HAP-1 (cell line): ENCODE results near the gene FAM43B.

ENCODE experiments used
- DNase-seq, 2 experiments: peaks; one replicate each; pipeline ENCODE4 v3.0.0-alpha.2; 2016 to 2020; ENCODE audit warnings: low spot score in 2 of 2
- H3K27me3 ChIP-seq: fragments of 250-450 bp; sonication (Bioruptor Pico); 2 replicates; pipeline ENCODE4 v1.5.1; 2020; ENCODE audit warnings: low read depth, mild to moderate bottlenecking, moderate library complexity
- H3K36me3 ChIP-seq: fragments of 250-450 bp; sonication (Bioruptor Pico); replicated peaks from 2 replicates; pipeline ENCODE4 v1.5.1; 2020; ENCODE audit warnings: mild to moderate bottlenecking
- H3K4me1 ChIP-seq: fragments of 250-450 bp; sonication (Bioruptor Pico); 2 replicates; pipeline ENCODE4 v1.5.1; 2020; ENCODE audit warnings: mild to moderate bottlenecking
- H3K4me3 ChIP-seq: fragments of 250-450 bp; sonication (Bioruptor Pico); 2 replicates; pipeline ENCODE4 v1.5.1; 2020; ENCODE audit warnings: mild to moderate bottlenecking, moderate library complexity
- H3K9me3 ChIP-seq: fragments of 250-450 bp; sonication (Bioruptor Pico); 2 replicates; pipeline ENCODE4 v1.5.1; 2020; ENCODE audit warnings: mild to moderate bottlenecking, moderate library complexity
- in situ Hi-C: fragments of 300-500 bp; cut with MboI; formaldehyde crosslinking; loops from 3 replicates; pipeline ENCODE4 v1.14.3; 2020; ENCODE audit warnings: low sequenced_read_pairs, inconsistent platforms, mixed read lengths

FAM43B gene

DNA sequence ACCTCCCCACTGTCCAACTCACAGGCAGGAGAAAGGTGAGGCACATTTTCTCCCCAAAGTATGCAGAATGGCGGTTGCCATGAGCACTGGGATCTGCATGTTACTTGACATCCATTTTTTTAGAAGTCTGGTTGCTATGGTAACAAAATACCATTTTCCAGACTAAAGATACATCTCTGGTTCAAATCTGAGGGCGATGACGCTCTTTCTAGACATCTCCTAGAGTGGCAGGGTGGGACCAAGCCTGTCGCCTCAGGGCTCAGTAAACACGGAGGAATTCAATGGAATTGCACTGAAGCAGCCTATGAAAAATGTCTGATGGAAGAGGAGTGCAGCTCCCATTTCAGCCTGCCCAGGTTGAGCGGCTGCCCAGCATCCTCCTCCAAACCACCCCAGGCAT lies 21.5 kb upstream of the FAM43B start:
- H3K27me3 ChIP-seq, result peaks cover 42% of the 10 kb centered on the region
- H3K4me3 ChIP-seq, result no peak overlapping the region
- DNase-seq, result no peak
- in situ Hi-C loops, result loop anchor here (25.0 kb wide), 1 partner anchor 681 kb away; no protein-coding TSS in a partner anchor
- no peaks in the 10 kb centered on the region for H3K36me3 ChIP-seq
- H3K9me3 ChIP-seq, result no peaks in the 10 kb centered on the region
- no peaks in the 10 kb centered on the region for H3K4me1 ChIP-seq

DNA sequence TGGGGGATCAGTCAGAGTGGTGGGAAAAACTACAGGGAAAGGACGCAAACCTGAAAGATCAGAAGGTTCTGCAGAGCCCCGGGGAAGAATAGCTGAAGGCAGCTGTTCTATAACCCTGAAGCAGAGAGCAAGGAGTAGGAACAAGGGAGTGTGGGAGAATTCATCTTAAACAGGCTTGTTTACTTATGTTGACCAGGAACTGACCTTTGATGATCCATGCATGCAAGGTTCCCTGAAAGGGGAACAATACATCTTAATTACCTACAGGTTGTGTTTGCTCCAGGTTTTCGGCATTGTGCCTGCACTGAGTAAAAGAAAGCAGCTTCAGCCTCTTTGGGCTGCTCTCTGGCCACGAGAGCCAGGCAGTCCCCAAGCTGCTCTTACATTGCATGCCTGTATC lies 18.7 kb upstream of the FAM43B start:
- in situ Hi-C loops, result loop anchor here (25.0 kb wide), 1 partner anchor 679 kb away; no protein-coding TSS in a partner anchor
- no peak for DNase-seq
- H3K27me3 ChIP-seq, result peaks cover 52% of the 10 kb centered on the region

DNA sequence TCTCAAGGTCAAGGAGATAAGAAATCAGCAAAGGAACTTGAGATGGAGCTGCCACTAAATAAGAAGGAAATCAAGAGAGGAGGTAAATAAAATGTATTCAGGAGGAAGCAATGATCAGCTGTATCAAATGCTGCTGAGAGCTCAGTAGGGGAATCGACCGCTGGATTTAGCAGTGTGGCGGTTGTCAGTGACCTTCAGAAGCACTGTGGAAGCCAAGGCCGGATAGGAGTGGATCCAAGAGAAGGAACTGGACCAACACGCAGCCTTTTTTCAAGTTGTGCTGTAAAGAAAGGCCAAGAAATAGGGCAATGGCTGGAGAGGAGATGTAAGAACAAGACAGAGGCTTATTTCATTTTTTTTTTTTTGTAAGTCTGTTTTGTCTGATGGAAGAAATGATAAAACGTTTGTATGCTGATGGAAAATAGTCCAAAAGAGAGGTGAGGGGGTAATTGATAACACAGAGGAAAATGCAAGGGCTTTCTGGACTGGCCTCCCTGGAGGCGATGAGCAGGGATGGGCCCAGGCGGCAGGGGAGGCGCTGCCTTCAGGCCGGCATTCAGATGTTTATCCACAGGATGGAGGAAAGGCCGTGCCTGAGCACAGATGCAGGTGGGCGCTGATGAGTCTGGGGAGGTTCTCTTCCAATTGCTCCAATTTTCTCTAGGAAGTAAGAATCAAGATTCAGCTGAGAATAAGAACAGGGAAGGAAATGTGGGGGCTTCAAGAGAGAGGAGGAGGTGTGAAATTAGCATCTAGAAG lies 17.5 kb upstream of the FAM43B start:
- in situ Hi-C loops, result loop anchor here (25.0 kb wide), 1 partner anchor 677 kb away; no protein-coding TSS in a partner anchor
- no peaks in the 10 kb centered on the region for H3K9me3 ChIP-seq
- no peaks in the 10 kb centered on the region for H3K4me1 ChIP-seq
- H3K4me3 ChIP-seq, result no peak overlapping the region
- no peak for DNase-seq
- H3K36me3 ChIP-seq, result no peaks in the 10 kb centered on the region
- peaks cover 43% of the 10 kb centered on the region for H3K27me3 ChIP-seq

More for the DNA sequence above, 18.7 kb upstream of the FAM43B start:
- Histone ChIP-seq H3K9me3 (no peaks in the 10 kb centered on the region), H3K4me3 (no peak overlapping the region), H3K4me1 (no peaks in the 10 kb centered on the region), H3K36me3 (no peaks in the 10 kb centered on the region)

DNA sequence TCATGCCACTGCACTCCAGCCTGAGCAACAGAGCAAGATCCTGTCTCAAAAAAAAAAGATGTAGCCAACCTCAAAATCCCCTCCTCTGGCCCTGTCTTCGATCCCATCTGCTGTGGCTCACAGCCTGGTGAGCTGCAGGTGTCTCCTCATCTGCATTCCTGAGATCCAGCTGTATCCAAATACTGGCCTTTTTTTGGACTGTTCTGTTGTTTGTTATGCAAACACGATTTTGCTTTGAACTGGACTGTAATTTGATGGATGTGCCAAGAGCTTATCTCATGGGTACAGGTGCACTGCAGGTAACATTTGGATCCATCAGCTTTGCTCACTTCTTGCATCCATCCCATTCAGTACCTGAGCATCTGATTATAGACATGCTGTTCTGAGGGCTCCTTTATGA lies 14.1 kb upstream of the FAM43B start:
- no peak overlapping the region for H3K4me3 ChIP-seq
- H3K27me3 ChIP-seq, result peaks cover 44% of the 10 kb centered on the region
- in situ Hi-C loops, result loop anchor here (25.0 kb wide), 1 partner anchor 674 kb away; no protein-coding TSS in a partner anchor
- no peaks in the 10 kb centered on the region for H3K4me1 ChIP-seq
- no peaks in the 10 kb centered on the region for H3K36me3 ChIP-seq
- DNase-seq, result no peak
- no peaks in the 10 kb centered on the region for H3K9me3 ChIP-seq

DNA sequence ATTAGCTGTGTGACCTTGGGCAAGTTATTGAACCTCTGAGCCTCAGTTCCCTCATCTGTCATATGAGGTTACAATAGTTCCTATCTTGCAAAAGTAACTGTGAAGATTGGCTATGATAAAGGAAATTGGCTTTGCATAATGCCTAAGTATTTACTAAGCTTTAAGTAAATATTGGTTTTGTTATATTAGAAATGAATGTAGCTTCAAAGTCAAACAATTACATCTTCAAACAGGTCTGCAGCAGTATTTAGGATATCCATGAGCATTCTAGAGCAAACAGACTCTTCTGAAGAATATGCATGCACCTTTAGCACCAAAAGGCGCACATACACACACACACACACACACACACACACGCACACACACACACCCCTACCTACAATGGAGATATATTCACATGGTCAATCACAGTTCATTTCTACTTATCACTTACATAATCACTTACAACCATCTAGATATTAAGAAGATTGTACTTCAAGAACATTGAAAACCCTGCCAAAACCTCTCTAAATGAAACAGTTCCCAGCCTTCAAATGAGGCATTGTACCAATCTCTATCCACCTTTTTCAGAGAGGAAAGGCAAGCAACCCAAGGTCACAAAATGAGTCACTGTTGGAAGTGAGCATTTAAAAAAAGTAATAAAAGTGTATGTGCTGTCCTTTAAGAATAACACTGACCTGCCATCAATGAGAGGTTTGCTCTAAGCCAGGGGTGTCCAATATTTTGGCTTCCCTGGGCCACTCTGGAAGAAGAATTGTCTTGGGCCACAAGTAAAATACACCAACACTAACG lies 13.4 kb upstream of the FAM43B start:
- Histone ChIP-seq H3K4me3 (no peak overlapping the region), H3K27me3 (peaks cover 41% of the 10 kb centered on the region), H3K4me1 (no peaks in the 10 kb centered on the region), H3K36me3 (no peaks in the 10 kb centered on the region), H3K9me3 (no peaks in the 10 kb centered on the region)
- in situ Hi-C loops, result loop anchor here (25.0 kb wide), 1 partner anchor 673 kb away; no protein-coding TSS in a partner anchor
- no peak for DNase-seq

DNA sequence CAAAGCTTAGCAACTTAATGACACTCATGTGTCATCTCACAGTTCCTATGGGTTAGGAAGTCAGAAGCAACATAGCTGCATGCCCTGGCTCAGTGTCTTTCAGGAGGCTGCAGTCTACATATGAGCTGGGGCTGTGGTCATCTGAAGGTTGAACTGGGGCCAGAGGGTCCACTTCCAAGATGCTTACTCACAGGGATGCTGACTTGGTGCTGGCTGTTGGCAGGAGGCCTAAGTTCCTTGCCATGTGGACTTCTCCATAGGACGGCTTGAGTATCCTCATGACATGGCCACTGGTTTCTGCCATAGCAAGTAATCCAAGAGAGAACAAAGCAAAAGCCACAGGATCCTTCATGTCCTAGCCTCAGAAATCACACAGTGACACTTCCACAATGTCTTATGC lies 12.1 kb upstream of the FAM43B start:
- no peaks in the 10 kb centered on the region for H3K36me3 ChIP-seq
- no peak overlapping the region for H3K4me3 ChIP-seq
- in situ Hi-C loops, result loop anchor here (25.0 kb wide), 1 partner anchor 672 kb away; no protein-coding TSS in a partner anchor
- no peak for DNase-seq
- peaks cover 41% of the 10 kb centered on the region for H3K27me3 ChIP-seq
- no peaks in the 10 kb centered on the region for H3K9me3 ChIP-seq
- no peaks in the 10 kb centered on the region for H3K4me1 ChIP-seq

DNA sequence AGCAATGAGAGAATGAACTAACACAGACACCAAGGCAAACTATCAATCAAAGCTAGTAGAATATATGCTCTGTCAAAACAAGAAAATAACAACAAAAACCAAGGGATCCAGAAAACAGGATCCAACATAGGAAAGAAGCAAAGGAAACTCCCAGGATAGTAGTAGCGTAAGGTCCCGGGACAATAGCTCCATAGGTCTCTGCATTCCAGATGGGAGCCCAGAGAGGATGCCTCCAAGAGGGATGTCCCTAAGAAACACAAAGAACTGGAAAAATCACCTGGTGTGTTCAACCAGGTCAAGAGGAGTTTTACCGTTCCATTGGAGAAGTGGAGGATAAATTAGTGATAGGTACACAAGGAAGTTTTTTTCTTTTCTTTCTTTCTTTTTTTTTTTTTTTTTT lies 5.7 kb upstream of the FAM43B start:
- Histone ChIP-seq H3K4me1 (no peaks in the 10 kb centered on the region), H3K27me3 (peaks cover 35% of the 10 kb centered on the region), H3K9me3 (no peaks in the 10 kb centered on the region), H3K4me3 (no peak overlapping the region), H3K36me3 (no peaks in the 10 kb centered on the region)
- in situ Hi-C loops, result loop anchor here (25.0 kb wide), 1 partner anchor 666 kb away; no protein-coding TSS in a partner anchor
- no peak for DNase-seq

DNA sequence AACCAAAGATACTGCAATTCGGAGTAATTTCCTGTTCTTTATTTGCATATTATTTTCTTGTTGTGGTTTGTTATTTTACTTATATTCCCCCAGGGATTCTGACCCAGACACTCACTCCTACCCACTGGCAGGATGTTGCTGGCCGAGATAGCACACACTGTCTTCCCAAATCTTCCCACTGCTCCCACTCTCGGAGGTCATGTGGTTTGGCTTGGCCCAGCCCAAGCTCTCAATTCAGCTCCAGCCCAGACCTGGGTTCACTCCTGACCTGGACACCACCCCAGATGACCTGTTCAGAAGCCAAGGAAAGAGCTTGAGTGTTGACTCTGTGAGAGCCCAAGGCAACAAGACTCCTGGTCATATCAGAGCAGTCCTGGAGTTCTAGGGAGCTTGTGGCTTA lies 1.2 kb upstream of the FAM43B start:
- in situ Hi-C loops, result no loop called here
- Histone ChIP-seq H3K36me3 (no peaks in the 10 kb centered on the region), H3K4me1 (no peaks in the 10 kb centered on the region), H3K27me3 (peaks cover 53% of the 10 kb centered on the region), H3K4me3 (no peak overlapping the region), H3K9me3 (no peaks in the 10 kb centered on the region)
- no peak for DNase-seq

DNA sequence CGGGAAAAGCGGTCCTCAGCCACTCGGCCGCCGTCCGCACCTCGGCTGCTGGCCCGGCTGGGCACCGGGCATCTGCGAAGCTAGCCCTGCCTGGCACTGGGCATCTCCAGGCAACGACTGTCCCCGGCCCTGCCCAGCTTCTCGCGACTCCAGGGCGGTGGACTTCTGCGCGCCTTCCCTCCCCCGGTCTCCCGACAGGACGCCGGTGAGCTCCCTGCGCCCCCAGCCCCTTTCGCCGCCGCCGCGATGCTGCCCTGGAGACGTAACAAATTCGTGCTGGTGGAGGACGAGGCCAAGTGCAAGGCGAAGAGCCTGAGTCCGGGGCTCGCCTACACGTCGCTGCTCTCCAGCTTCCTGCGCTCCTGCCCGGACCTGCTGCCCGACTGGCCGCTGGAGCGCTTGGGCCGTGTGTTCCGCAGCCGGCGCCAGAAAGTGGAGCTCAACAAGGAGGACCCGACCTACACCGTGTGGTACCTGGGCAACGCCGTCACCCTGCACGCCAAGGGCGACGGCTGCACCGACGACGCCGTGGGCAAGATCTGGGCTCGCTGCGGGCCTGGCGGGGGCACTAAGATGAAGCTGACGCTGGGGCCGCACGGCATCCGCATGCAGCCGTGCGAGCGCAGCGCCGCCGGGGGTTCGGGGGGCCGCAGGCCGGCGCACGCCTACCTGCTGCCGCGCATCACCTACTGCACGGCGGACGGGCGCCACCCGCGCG lies 514 bp downstream of the FAM43B start:
- Histone ChIP-seq H3K4me3 (peak overlapping the region; percentile 28), H3K9me3 (no peaks in the 10 kb centered on the region), H3K36me3 (no peaks in the 10 kb centered on the region), H3K27me3 (peaks cover 56% of the 10 kb centered on the region), H3K4me1 (no peaks in the 10 kb centered on the region)
- in situ Hi-C loops, result no loop called here
- no peak for DNase-seq

DNA sequence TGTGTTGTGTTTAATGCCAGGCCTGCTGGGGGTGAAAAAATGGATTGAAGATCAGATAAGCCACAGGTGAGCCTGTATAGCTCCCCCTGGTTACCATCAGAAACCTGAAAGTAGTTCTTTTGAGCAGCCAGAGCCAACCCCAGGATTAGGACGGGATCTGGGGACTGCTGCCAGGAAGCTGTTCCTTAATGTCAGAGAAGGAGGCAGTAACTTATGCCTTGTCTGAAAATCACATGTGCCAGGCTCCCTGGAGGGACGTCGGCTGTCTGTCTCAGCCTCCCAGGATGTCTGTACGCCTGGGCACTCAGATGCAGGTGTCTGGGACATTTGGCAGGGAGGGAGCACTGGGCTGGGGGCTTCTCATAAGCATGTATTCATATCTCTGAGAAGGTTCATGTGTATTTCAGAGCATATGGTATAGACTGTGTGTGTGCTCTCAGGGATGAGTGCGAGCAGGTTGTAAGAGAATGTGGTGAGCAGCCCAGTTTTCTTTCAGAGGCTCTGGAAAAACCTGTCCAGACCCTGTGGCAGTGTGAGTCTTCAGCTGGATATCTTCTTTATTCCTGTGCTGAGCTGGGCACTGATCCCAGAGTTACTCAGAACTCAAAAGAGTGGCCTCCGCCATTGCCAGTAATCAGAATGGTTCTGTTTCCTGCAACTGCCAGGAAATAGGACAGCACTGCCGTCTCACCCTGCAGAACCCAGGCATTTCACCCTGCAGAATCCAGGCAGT lies 2.8 kb downstream of the FAM43B start:
- Histone ChIP-seq H3K4me3 (no peak overlapping the region), H3K36me3 (no peaks in the 10 kb centered on the region), H3K27me3 (peaks cover 56% of the 10 kb centered on the region), H3K9me3 (no peaks in the 10 kb centered on the region), H3K4me1 (no peaks in the 10 kb centered on the region)
- no peak for DNase-seq
- in situ Hi-C loops, result no loop called here

DNA sequence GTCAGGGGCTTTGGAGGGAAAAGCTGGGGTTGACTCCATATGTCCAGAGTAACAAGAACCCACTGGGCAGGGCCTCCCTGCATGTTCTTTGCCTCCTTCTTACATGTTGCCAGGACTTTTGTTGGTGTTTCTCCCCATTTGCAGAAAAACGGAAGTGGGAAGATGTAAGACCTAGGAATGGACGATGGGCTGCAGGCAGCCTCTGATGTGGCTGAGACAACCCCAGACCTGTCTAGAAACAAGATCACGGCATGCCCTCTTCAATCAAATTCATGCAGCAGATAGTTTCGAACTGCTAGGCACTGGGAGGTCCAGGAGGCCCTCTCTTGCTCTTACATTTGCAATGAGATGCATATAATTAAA lies 3.4 kb downstream of the FAM43B start:
- in situ Hi-C loops, result no loop called here
- DNase-seq, result no peak
- no peak overlapping the region for H3K4me3 ChIP-seq
- peaks cover 57% of the 10 kb centered on the region for H3K27me3 ChIP-seq
- H3K9me3 ChIP-seq, result no peaks in the 10 kb centered on the region
- H3K36me3 ChIP-seq, result no peaks in the 10 kb centered on the region
- no peaks in the 10 kb centered on the region for H3K4me1 ChIP-seq

DNA sequence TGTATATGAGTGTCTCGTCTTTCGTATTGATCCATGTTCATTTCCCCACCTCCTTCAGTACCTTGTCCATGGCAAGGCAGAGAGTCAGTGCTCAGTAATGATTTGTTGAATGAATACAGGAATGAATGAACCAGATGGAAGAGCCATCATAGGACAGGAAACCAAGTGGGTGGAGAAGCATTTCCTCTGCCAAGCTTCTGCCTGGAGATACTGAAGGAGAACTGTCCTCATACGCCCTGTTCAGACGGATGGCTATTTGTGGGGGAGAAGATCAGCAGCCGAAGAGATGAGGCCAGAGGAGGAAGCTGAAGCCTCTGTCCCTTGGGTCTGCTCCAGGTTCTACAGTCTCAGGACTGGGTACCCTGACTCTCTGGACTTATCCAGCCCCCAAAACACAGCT lies 5.8 kb downstream of the FAM43B start:
- H3K9me3 ChIP-seq, result no peaks in the 10 kb centered on the region
- H3K36me3 ChIP-seq, result no peaks in the 10 kb centered on the region
- DNase-seq, result no peak
- in situ Hi-C loops, result no loop called here
- no peaks in the 10 kb centered on the region for H3K4me1 ChIP-seq
- H3K27me3 ChIP-seq, result peaks cover 34% of the 10 kb centered on the region
- H3K4me3 ChIP-seq, result no peak overlapping the region

DNA sequence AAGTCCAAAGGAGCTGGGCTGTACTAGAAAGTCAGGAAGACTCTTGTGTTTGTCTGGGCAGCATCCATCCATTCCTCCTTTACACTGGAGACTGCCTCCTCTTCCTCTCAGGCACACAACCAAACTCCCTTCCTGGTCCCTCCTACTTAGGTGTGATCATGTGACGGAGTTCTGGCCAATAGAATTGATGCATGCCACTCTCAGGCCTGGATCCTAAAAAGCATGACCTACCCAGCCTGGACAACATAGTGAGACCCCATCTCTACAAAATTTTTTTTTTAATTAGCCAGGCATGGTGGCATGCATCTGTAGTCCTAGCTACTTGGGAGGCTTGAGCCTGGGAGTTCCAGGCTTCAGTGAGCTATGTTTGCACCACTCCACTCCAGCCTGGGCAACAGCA lies 8.6 kb downstream of the FAM43B start:
- Histone ChIP-seq H3K4me3 (no peak overlapping the region), H3K9me3 (no peaks in the 10 kb centered on the region), H3K27me3 (peaks cover 12% of the 10 kb centered on the region), H3K4me1 (no peaks in the 10 kb centered on the region), H3K36me3 (no peaks in the 10 kb centered on the region)
- in situ Hi-C loops, result no loop called here
- DNase-seq, result no peak
